ENCODE results near the gene KCNK3. TPM values are rescaled to one million over a fixed set of nuclear protein-coding genes. Genes with fewer than 3 reads are reported as not detected.

KCNK3 gene
- total and polyA plus RNA-seq, 2 of the 13 experiments (the other 11 are each of a cell fraction or from before 2014, with no cell fraction given) = not detected

- no peak for TF ChIP-seq ZNF468 (CRISPR knock-in tag; IDR thresholded peaks at IDR 0.05)
- TF ChIP-seq ZSCAN20 (CRISPR knock-in tag; IDR thresholded peaks at IDR 0.05; ENCODE audit: borderline replicate concordance) = no peak
- no peak for TF ChIP-seq SNAI1 (CRISPR knock-in tag; IDR thresholded peaks at IDR 0.05; ENCODE audit: borderline replicate concordance)
- no peak for TF ChIP-seq ATF5 (CRISPR knock-in tag; IDR thresholded peaks at IDR 0.05; ENCODE audit: low read depth)
- TF ChIP-seq ZBTB14 (CRISPR knock-in tag; IDR thresholded peaks at IDR 0.05) = no peak
- TF ChIP-seq FOXP4 (CRISPR knock-in tag; IDR thresholded peaks at IDR 0.05) = peak; percentile 85
- no peak for TF ChIP-seq YY1 (IDR thresholded peaks at IDR 0.05; ENCODE audit: insufficient read depth, insufficient replicate concordance, low read depth, low read length)
- TF ChIP-seq ELK4 (CRISPR knock-in tag; IDR thresholded peaks at IDR 0.05; ENCODE audit: borderline replicate concordance) = no peak
- no peak for TF ChIP-seq ZNF235 (CRISPR knock-in tag; IDR thresholded peaks at IDR 0.05; ENCODE audit: borderline replicate concordance)
- peak; percentile 46; the same call in 1 of the 2 replicates for TF ChIP-seq RCOR2 (CRISPR knock-in tag; IDR thresholded peaks at IDR 0.05)
- TF ChIP-seq AKAP8 (CRISPR knock-in tag; IDR thresholded peaks at IDR 0.05) = no peak
- no peak for TF ChIP-seq MXD1 (CRISPR knock-in tag; IDR thresholded peaks at IDR 0.05)
- TF ChIP-seq ZSCAN9 (CRISPR knock-in tag; IDR thresholded peaks at IDR 0.05; ENCODE audit: borderline replicate concordance) = peak; percentile 56; the same call in 1 of the 2 replicates
- TF ChIP-seq MNT (IDR thresholded peaks at IDR 0.05) = peak; percentile 74
- TF ChIP-seq TCF12 (IDR thresholded peaks at IDR 0.05) = no peak
- TF ChIP-seq TCF12 (CRISPR knock-in tag; IDR thresholded peaks at IDR 0.05) = no peak
- TF ChIP-seq MBD4 (IDR thresholded peaks at IDR 0.05; ENCODE audit: borderline replicate concordance, low read length) = no peak
- no peak for TF ChIP-seq ZC3H4 (CRISPR knock-in tag; IDR thresholded peaks at IDR 0.05; ENCODE audit: borderline replicate concordance)
- no peak for TF ChIP-seq WIZ (CRISPR knock-in tag; IDR thresholded peaks at IDR 0.05)
- TF ChIP-seq SMARCE1 (IDR thresholded peaks at IDR 0.05; ENCODE audit: borderline replicate concordance) = no peak
- TF ChIP-seq AGO1 (IDR thresholded peaks at IDR 0.05; ENCODE audit: low read depth, low read length, poor library complexity, severe bottlenecking) = no peak
Observed at GRCh38 chr2:26772064-26773001, 79.8 kb downstream of the KCNK3 start (continued).

Measured in HepG2 (cell line).